Skeletal muscle satellite cell (primary cell): Measurements from ENCODE around the gene METTL25B.

Source experiments
- H3K27me3 ChIP-seq: 2 replicates; pipeline ENCODE4 v1.7.0; 2013; ENCODE audit warnings: low read length; ENCODE audit not compliant: control insufficient read depth, insufficient read depth
- H3K36me3 ChIP-seq: 2 replicates; pipeline ENCODE4 v1.7.0; 2013; ENCODE audit warnings: mild to moderate bottlenecking, control low read depth, low read length; ENCODE audit not compliant: insufficient read depth
- H3K4me1 ChIP-seq: 2 replicates; pipeline ENCODE4 v1.7.0; 2013; ENCODE audit warnings: low read length; ENCODE audit not compliant: control insufficient read depth, insufficient read depth
- H3K4me2 ChIP-seq: 2 replicates; pipeline ENCODE4 v1.7.0; 2013; ENCODE audit warnings: mild to moderate bottlenecking, low read length
- H3K4me3 ChIP-seq: 2 replicates; pipeline ENCODE4 v1.7.0; 2013; ENCODE audit warnings: low read length
- H3K9ac ChIP-seq: 2 replicates; pipeline ENCODE4 v1.7.0; 2013; ENCODE audit warnings: mild to moderate bottlenecking, low read depth, low read length, moderate library complexity
- H3K9me3 ChIP-seq: replicated peaks from 2 replicates; pipeline ENCODE4 v1.7.0; 2013; ENCODE audit warnings: mild to moderate bottlenecking, control low read depth, low read length

Gene METTL25B

DNA sequence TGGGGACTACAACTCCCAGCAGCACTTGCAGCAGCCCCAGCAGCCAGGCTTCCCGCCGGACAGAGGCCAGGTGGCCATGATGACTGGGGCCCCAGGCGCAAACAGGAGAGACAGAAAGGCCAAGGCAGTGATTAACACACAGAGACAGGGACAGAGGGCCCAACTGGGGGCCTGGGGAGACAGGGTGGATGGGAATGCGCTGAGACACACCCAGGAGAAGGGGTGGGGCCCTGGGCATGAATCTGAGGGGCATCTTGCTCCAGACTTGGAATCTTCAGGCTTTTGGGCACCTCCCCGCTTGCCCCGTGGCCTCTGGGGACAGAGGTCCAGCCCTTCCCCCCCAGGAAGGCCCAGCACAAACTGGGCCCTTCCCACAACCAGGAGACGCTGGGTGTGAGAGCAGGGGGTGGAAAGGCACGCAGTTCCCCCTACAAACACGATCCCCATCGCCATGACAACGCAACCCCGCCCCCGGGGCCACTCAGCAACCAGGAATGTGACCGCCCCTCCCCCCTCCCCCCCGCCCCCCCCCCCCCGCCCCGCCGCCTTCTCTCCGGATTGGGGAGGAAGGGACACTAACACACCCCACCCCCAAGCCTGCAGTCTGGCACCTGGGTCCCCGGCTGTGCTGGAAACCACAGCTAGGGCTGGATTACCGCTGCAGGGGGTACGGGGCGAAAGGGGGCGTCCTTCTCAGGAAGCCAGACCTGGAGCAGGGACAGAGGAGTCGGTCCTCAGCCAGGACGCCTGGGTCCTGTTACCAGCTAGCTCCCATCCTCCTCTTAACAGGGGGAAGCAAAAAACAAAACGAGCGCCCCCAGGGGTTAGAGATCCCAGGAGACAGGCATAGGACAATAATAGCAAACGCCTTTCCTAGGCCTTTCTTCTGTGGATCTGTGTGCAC lies 18.7 kb downstream of the METTL25B start:
- no peaks in the 10 kb centered on the region for H3K9me3 ChIP-seq
- peak overlapping the region; percentile 99 for H3K4me3 ChIP-seq
- H3K4me1 ChIP-seq, result peaks cover 44% of the 10 kb centered on the region
- H3K27me3 ChIP-seq, result no peaks in the 10 kb centered on the region
- H3K9ac ChIP-seq, result peak overlapping the region; percentile 99
- H3K4me2 ChIP-seq, result peak overlapping the region; percentile 98
- H3K36me3 ChIP-seq, result peaks cover 30% of the 10 kb centered on the region

DNA sequence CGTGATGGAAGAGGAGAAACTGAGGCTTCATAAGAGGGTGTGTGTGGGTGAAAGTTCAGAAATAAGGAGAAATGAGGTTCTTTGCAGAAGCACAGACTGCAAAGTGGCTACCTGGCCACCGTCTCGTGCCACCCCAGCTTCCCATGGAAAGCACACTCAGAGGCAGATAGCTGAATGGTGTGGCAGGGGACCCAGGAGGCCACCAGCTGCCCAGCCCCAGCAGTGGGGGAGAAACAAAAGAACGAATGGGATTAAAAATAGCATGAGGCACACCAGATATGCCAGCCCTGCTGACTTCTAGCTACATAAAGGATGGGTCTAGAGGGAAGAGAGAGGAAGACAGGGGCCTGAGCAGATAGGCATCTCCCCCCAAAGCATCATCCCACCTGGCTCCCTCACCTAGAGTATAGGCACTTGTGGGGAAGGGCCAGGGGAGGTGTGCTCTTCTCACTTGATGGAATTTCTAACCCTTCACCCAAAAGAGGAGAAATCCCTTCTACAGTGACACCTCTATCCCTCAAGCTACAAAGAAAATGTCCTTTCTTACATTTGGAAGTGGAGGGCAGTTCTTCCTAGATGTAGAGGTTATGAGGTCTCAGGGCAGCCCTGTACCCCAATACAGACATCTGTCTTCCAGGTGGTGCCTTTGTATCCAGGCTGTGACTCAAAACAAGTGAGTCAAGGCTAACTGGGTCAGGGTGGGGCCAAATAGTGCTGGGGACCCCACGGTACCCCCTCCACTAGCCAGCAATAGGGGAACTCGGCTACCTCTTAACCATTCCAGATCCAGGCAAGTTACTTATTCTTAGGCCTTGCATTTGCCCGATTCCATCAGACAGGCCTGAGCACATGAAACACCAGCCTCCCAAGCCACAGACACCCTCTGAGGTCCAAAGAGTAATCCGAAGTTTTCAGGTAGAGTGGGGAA lies 19.7 kb downstream of the METTL25B start:
- no peaks in the 10 kb centered on the region for H3K27me3 ChIP-seq
- peaks cover 53% of the 10 kb centered on the region for H3K4me1 ChIP-seq
- H3K9ac ChIP-seq, result peak overlapping the region; percentile 99
- H3K4me2 ChIP-seq, result peak overlapping the region; percentile 98
- H3K9me3 ChIP-seq, result no peaks in the 10 kb centered on the region
- H3K4me3 ChIP-seq, result peak overlapping the region; percentile 99
- H3K36me3 ChIP-seq, result peaks cover 24% of the 10 kb centered on the region

DNA sequence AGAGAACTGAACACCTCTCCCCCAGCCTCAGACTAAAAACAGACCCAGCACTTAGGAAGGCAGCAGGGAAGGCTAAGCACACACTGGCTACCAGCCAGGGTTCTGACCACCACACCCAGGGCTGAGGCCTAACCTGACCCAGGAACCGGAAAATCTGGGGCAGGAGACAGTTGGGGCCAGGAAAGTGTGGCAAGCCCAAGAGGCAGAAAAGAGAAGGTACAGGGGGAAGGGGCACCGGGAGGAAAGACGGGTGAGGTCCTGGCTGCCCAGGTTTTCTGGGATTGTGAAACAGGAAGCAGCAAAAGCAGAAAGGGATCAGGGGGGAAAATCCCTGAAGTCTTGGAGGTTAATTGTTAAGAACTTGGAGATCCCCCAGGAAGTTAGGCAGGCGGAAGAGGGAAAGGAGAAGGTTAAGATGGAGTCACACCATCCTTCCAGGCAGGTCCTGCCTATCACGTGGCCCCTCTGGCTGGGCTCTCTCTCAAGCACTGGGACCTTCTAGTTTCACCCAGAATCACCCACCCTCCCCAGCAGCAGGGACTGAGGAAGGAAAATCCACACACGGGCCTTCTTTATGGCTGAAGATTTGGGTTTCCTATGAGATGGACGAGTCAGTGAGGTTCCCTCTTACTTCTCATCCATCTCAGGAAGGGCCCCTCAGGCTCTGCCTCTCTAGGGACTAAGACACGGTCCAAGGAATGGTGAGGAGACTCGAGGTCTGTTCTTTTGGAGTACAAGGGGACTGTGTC lies 20.6 kb downstream of the METTL25B start:
- Histone ChIP-seq H3K9ac (peak overlapping the region; percentile 99), H3K36me3 (peaks cover 16% of the 10 kb centered on the region), H3K4me1 (peaks cover 54% of the 10 kb centered on the region)

DNA sequence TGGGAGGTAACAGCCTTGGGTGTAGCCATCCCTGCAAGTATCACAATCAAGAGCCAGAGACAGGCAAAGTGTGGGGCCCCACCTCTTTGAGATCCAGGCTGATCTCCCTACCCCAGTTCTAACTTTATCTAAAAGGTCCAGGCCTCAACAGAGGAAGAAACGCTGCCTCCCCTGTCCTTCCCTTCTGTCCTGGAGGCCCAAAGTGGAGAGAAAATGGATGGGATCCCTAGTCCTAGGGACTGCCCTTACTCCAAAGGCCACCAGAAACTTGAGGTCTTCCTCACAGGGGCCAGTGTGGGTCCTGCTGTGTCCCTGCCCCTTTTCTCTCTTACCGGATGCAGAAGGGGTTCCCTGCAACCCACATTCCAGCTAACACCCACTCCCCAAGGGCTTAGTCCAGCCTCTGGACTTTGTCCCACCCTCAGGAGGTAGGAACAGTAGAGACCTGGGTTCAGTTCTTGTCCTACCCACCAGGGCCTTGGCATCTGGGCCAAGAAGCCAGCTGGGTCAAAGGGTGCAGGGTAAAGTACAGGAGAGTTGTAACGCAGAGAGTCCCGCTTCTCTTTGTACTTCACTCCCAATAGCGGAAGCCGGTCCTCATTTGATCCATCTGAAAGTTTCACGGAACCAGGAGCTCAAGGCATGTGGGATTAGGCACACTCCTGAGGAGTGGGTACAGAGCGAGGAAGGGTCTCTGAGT lies 21.3 kb downstream of the METTL25B start:
- H3K36me3 ChIP-seq, result peaks cover 13% of the 10 kb centered on the region
- peak overlapping the region; percentile 99 for H3K4me3 ChIP-seq
- H3K4me1 ChIP-seq, result peaks cover 54% of the 10 kb centered on the region
- H3K27me3 ChIP-seq, result no peaks in the 10 kb centered on the region
- H3K4me2 ChIP-seq, result peak overlapping the region; percentile 98
- peak overlapping the region; percentile 99 for H3K9ac ChIP-seq
- no peaks in the 10 kb centered on the region for H3K9me3 ChIP-seq

More for the DNA sequence above, 20.6 kb downstream of the METTL25B start:
- H3K9me3 ChIP-seq, result no peaks in the 10 kb centered on the region
- no peaks in the 10 kb centered on the region for H3K27me3 ChIP-seq
- H3K4me3 ChIP-seq, result peak overlapping the region; percentile 99
- H3K4me2 ChIP-seq, result peak overlapping the region; percentile 98

DNA sequence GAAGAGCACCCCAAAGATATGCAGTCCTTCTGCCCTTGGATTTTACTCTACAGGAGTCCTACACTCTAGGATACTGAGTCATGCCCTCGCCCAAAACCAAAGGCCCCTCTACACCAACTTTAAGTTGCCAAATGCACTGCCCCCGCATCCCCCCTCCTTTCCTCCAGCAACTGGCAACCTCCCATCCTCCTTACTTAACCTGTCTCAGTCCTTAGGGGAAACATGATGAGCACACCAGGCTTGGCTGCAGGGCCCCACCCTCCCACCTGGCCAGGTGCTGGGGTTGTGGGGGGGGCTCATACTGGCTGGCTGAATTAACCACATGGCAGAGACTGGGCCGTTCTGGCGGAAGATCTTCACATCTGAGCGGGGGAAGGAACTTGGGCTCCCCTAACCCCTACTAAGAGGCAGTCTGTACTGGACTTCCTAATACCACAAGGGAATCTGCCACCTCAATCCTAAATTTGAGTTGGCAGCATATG lies 22.0 kb downstream of the METTL25B start:
- Histone ChIP-seq H3K36me3 (peaks cover 6% of the 10 kb centered on the region), H3K4me2 (peak overlapping the region; percentile 98)

DNA sequence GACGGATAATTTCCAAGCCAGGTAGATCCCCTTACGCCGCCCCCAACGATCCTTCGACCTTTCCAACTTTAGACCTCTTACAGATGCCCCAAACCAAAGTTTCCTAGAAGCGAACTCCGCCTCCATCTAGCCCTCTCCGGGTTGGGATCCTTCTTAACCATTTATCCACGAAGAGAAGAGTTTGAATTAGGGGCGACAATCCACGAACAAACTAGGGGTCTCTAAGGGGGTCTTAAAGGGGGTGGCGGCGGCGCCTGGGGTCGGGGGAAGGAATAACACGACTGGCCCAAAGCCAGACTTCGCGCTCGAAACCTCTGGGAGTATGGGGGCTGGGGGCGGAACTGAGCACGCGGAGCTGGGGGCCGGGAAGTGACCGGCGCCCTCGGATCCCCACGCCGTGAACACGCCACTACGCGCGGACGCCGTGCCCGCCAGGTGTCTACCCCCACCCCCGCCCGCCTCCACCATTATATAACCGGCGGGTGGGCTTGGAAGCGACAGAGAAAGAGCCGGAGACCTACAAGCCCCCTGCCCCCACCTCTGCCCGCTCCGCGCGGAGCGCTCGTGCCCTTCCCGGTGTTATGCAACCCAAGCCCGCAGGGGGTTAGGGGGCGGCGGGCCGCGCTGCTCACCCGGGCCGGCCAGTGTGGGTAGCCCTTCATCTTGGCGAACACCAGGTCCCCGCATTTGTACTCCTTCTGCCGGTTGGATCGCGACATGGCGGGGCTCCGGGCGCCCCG lies 22.6 kb downstream of the METTL25B start:
- Histone ChIP-seq H3K27me3 (no peaks in the 10 kb centered on the region), H3K4me2 (peak overlapping the region; percentile 98), H3K9me3 (no peaks in the 10 kb centered on the region), H3K9ac (peak overlapping the region; percentile 99), H3K4me1 (peaks cover 49% of the 10 kb centered on the region), H3K36me3 (peaks cover 3% of the 10 kb centered on the region), H3K4me3 (peak overlapping the region; percentile 99)

More for the DNA sequence above, 22.0 kb downstream of the METTL25B start:
- Histone ChIP-seq H3K4me1 (peaks cover 54% of the 10 kb centered on the region), H3K9me3 (no peaks in the 10 kb centered on the region), H3K4me3 (peak overlapping the region; percentile 99), H3K27me3 (no peaks in the 10 kb centered on the region), H3K9ac (peak overlapping the region; percentile 99)

DNA sequence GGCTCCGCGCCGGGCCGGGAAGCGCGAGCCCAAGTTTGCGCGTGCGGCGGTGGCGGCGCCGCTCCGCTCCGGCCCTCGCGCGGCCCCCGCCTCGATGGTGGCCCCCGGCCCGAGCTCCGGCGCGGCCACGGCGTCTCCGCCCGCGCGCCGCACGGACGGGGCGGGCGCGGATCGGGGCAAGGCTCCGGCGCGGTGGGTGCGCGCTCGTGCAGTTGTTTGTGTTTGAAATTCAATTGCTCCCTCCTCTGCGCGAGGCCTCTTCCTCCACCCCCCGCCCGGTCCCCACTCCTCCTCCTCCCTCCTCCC lies 23.1 kb downstream of the METTL25B start, which contains the start of gene HDGF:
Gene HDGF, minus strand, starts transcription at position 225 of the 306 bp plus-strand sequence. CDS start 246 bp downstream, outside the sequence.
- Histone ChIP-seq H3K36me3 (peaks cover 3% of the 10 kb centered on the region), H3K9ac (peak within 1 kb of the TSS; percentile 99), H3K4me3 (peak within 1 kb of the TSS; percentile 99), H3K9me3 (no peaks in the 10 kb centered on the region), H3K4me2 (peak within 1 kb of the TSS; percentile 98), H3K27me3 (no peaks in the 10 kb centered on the region), H3K4me1 (peaks cover 44% of the 10 kb centered on the region)

DNA sequence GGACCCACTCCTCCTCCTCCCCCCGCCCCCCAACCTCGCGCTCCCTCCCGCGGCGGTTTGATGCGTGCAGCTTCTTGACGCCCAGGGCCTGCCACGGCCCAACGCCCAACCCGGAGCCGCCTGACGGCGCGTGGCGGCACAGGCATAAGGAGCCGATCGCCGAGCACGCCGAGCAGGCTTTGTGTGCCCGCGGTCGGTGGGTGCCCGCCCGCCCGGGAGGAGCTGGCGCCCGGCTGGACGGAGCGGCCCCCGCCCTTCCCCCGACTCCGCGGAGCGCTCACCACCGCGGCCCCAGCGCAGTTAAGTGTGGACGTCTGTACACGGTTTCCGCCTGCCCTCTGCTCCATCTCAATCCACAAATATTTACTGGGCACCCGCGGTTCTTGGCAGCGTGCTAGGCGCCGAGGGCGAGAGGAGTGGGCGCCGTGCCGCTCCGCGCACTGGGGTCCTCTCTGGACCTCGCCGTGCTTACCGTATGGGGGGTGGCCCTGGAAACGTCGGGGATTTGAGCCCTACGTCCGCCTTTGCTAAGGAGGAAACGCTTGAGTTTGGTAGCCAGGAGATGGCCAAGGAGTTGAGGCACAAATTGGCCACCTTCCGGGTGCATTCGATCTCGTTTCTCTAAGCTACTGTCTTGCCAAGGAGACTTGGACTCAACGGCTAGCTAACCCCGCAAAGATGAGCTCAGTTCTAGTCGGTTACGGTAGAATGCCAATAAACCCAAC lies 23.6 kb downstream of the METTL25B start:
- Histone ChIP-seq H3K4me2 (peak overlapping the region; percentile 98), H3K4me1 (peaks cover 39% of the 10 kb centered on the region), H3K27me3 (no peaks in the 10 kb centered on the region), H3K4me3 (peak overlapping the region; percentile 99), H3K36me3 (peaks cover 3% of the 10 kb centered on the region), H3K9ac (peak overlapping the region; percentile 99), H3K9me3 (no peaks in the 10 kb centered on the region)

DNA sequence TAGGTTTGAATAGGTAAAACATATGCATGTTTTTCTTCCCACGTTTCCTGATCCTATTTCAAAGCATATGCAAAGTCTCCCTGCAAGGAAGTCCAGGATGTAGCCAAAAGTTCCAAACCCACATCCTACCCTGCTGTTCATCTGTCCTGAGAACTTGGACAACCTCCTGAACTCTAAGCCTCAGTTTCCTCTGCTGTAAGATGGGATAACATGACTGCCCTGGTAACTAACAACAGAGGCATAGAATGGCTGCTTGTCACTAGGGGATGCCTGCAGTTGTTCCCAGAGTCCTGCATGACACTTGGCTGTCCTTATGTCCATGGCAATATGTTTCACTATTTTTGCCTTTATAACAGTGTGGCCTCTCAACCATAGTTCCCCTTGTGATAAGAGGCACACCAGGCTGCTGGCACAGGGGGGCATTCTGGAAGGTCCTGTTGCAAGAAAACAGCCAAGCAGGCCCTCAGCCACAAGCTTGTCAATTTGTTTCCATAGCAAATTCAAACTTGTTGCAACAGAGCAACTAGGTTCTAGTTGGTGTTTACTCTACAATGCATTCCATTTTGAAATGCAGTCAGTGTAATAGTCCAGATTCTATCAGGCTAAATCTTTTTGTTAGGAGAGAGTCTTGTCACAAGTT lies 24.7 kb downstream of the METTL25B start:
- Histone ChIP-seq H3K27me3 (no peaks in the 10 kb centered on the region), H3K4me1 (peaks cover 30% of the 10 kb centered on the region), H3K9me3 (no peaks in the 10 kb centered on the region), H3K4me3 (peak overlapping the region; percentile 99), H3K9ac (peak overlapping the region; percentile 99), H3K36me3 (peaks cover 3% of the 10 kb centered on the region), H3K4me2 (peak overlapping the region; percentile 98)
